ENCODE results near the gene CKAP2L. TPM values are rescaled to one million over a fixed set of nuclear protein-coding genes. Genes with fewer than 3 reads are reported as not detected.
"Not testable (repeated sequence)": the region's sequence is repeated elsewhere in the genome, so short reads cannot be mapped to it uniquely, and the experiment has no call there.

CKAP2L gene
- total RNA-seq, 1 donor from 2014 or later, result 1.2 TPM

GRCh38 chr2:112718863-112719370 lies 45.5 kb downstream of the CKAP2L start:
- intact Hi-C loops (cut with micrococcal nuclease), result no loop called here
- H3K27ac Mint-ChIP-seq, result no peak overlapping the region
- DNase-seq, result no peak
- peaks cover 2% of the 10 kb centered on the region for H3K9me3 Mint-ChIP-seq
- no peaks in the 10 kb centered on the region for H3K36me3 Mint-ChIP-seq (ENCODE audit: low read depth)
- ChIA-PET CTCF (no interaction called here), POLR2A (interaction anchor here (0.5 kb wide), 1 partner anchor 100 kb away, joined by 8 read pairs; no protein-coding TSS in a partner anchor)
- H3K4me3 Mint-ChIP-seq, result no peak overlapping the region
- no peak for ATAC-seq (ENCODE audit: low read depth)
- no peak for TF ChIP-seq CTCF (IDR thresholded peaks at IDR 0.05)
- H3K27me3 Mint-ChIP-seq, result no peaks in the 10 kb centered on the region
- H3K4me1 Mint-ChIP-seq, result peaks cover 3% of the 10 kb centered on the region

- ATAC-seq (ENCODE audit: low read depth); CTCF ChIA-PET; H3K9me3 Mint-ChIP-seq; POLR2A ChIA-PET; H3K4me3 Mint-ChIP-seq; H3K36me3 Mint-ChIP-seq (ENCODE audit: low read depth); DNase-seq; intact Hi-C loops (cut with micrococcal nuclease); H3K27ac Mint-ChIP-seq; H3K27me3 Mint-ChIP-seq: not testable (repeated sequence)
- H3K4me1 Mint-ChIP-seq, result peaks cover 21% of the 10 kb centered on the region
Observed at GRCh38 chr2:112716826-112717352, 47.5 kb downstream of the CKAP2L start.

GRCh38 chr2:112716094-112716493 lies 48.3 kb downstream of the CKAP2L start:
- CTCF ChIA-PET, result interaction anchor here (1.6 kb wide), 1 partner anchor 10 kb away, joined by 5 read pairs; no protein-coding TSS in a partner anchor
- DNase-seq; ATAC-seq (ENCODE audit: low read depth); H3K9me3 Mint-ChIP-seq; H3K36me3 Mint-ChIP-seq (ENCODE audit: low read depth); H3K27me3 Mint-ChIP-seq; H3K27ac Mint-ChIP-seq; H3K4me3 Mint-ChIP-seq; intact Hi-C loops (cut with micrococcal nuclease): not testable (repeated sequence)
- POLR2A ChIA-PET, result interaction anchor here (0.6 kb wide), 1 partner anchor 40 kb away, joined by 3 read pairs; no protein-coding TSS in a partner anchor
- peaks cover 24% of the 10 kb centered on the region for H3K4me1 Mint-ChIP-seq

- intact Hi-C loops (cut with micrococcal nuclease), result no loop called here
- ATAC-seq (ENCODE audit: low read depth) (no peak), DNase-seq (no peak)
- POLR2A ChIA-PET, result interaction anchor here (0.6 kb wide), 1 partner anchor 39 kb away, joined by 3 read pairs; no protein-coding TSS in a partner anchor
- CTCF ChIA-PET, result interaction anchor here (1.0 to 1.6 kb wide), 2 partner anchors 10 to 11 kb away, joined by 4 to 5 read pairs; no protein-coding TSS in a partner anchor
- Mint-ChIP-seq H3K9me3 (peaks cover 2% of the 10 kb centered on the region), H3K27me3 (no peaks in the 10 kb centered on the region), H3K27ac (no peak overlapping the region), H3K4me1 (peaks cover 30% of the 10 kb centered on the region), H3K4me3 (no peak overlapping the region), H3K36me3 (ENCODE audit: low read depth) (no peaks in the 10 kb centered on the region)
- TF ChIP-seq CTCF (IDR thresholded peaks at IDR 0.05), result no peak
Observed at GRCh38 chr2:112714836-112715631, 49.4 kb downstream of the CKAP2L start.

- H3K4me1 Mint-ChIP-seq, result peaks cover 37% of the 10 kb centered on the region
- no peak for DNase-seq
- H3K27ac Mint-ChIP-seq, result no peak overlapping the region
- ChIA-PET POLR2A (interaction anchor here (1.6 kb wide), 1 partner anchor 12 kb away, joined by 3 read pairs; no protein-coding TSS in a partner anchor), CTCF (interaction anchor here (1.0 kb wide), 1 partner anchor 10 kb away, joined by 4 read pairs; no protein-coding TSS in a partner anchor)
- H3K4me3 Mint-ChIP-seq, result no peak overlapping the region
- H3K9me3 Mint-ChIP-seq, result peaks cover 2% of the 10 kb centered on the region
- no peak for TF ChIP-seq CTCF (IDR thresholded peaks at IDR 0.05)
- H3K36me3 Mint-ChIP-seq (ENCODE audit: low read depth), result no peaks in the 10 kb centered on the region
- intact Hi-C loops (cut with micrococcal nuclease), result no loop called here
- no peaks in the 10 kb centered on the region for H3K27me3 Mint-ChIP-seq
- no peak for ATAC-seq (ENCODE audit: low read depth)
Observed at GRCh38 chr2:112714331-112714730, 50.1 kb downstream of the CKAP2L start.

GRCh38 chr2:112713926-112714325 lies 50.5 kb downstream of the CKAP2L start:
- CTCF ChIA-PET, result no interaction called here
- Mint-ChIP-seq H3K27ac (no peak overlapping the region), H3K9me3 (peaks cover 2% of the 10 kb centered on the region), H3K4me1 (peaks cover 41% of the 10 kb centered on the region), H3K4me3 (no peak overlapping the region), H3K36me3 (ENCODE audit: low read depth) (no peaks in the 10 kb centered on the region), H3K27me3 (no peaks in the 10 kb centered on the region)
- no peak for DNase-seq
- intact Hi-C loops (cut with micrococcal nuclease), result no loop called here
- ATAC-seq (ENCODE audit: low read depth), result no peak
- POLR2A ChIA-PET, result interaction anchor here (1.6 kb wide), 1 partner anchor 12 kb away, joined by 3 read pairs; no protein-coding TSS in a partner anchor
- TF ChIP-seq CTCF (IDR thresholded peaks at IDR 0.05), result no peak

All from activated B cell treated with CpG ODN at 0.5 μM for 24 hours (primary cell).